ENCODE measurements around the gene UCN.

Gene UCN

DNA sequence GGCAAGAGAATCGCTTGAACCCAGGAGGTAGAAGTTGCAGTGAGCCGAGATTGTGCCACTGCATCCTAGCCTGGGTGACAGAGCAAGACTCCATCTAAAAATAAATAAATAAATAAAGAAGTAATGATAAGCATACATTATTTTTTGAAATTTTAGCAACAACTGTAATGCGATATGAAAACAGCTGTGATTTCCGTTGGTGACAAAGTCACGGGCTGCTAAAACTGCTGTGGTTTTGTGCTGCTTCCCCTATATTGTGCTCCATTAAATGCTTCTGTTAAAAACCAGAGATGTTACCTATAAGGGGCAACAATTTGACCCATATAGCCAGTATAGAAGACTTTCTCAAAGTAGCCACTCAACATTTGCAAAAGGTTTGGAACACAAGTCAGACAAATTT is 17.7 kb downstream of the UCN start:
- H3K27me3 ChIP-seq (ENCODE audit: control insufficient read depth in 5 of 5, insufficient read depth in 4 of 5, low read length in 5 of 5) = peaks cover 6 to 9% (median 7%) of the 10 kb centered on the region in 5 donors
- no peaks in the 10 kb centered on the region for H3K9me3 ChIP-seq (ENCODE audit: control insufficient read depth in 5 of 5, low read length in 5 of 5)
- peaks cover 0 to 8% (median 0%) of the 10 kb centered on the region in 5 donors for H3K4me1 ChIP-seq (ENCODE audit: control insufficient read depth in 5 of 5, insufficient read depth in 5 of 5, low read length in 5 of 5)
- H3K9ac ChIP-seq (ENCODE audit: low read length in 5 of 5) = no peak overlapping the region
- H3K36me3 ChIP-seq (ENCODE audit: control insufficient read depth in 5 of 5, insufficient read depth in 5 of 5, low read length in 5 of 5) = no peaks in the 10 kb centered on the region
- no peak overlapping the region for H3K4me3 ChIP-seq (ENCODE audit: low read depth in 1 of 5, low read length in 5 of 5)
- no peak overlapping the region for H3K27ac ChIP-seq (ENCODE audit: low read depth, low read length)

DNA sequence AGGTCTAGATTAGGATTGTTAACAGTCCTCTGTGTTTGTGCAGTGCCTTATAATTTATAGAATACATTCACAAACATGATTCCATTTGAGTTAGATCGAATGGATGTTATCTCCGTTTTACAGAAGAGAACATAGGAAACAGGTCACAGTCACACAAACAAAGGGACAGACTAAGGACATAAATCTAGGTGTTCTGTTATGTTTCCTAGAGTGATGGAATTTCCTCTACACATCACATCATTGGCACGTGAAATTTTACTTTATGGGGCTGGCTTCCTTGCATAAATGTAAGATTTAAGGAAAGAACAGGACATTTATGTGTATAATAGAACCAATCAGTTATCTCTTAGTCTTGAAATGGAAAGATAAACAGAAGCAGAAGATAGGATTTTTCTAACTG is 19.6 kb downstream of the UCN start:
- no peaks in the 10 kb centered on the region for H3K36me3 ChIP-seq (ENCODE audit: control insufficient read depth in 5 of 5, insufficient read depth in 5 of 5, low read length in 5 of 5)
- no peaks in the 10 kb centered on the region for H3K9me3 ChIP-seq (ENCODE audit: control insufficient read depth in 5 of 5, low read length in 5 of 5)
- no peak overlapping the region for H3K4me3 ChIP-seq (ENCODE audit: low read depth in 1 of 5, low read length in 5 of 5)
- H3K4me1 ChIP-seq (ENCODE audit: control insufficient read depth in 5 of 5, insufficient read depth in 5 of 5, low read length in 5 of 5) = peaks cover 0 to 8% (median 0%) of the 10 kb centered on the region in 5 donors
- H3K9ac ChIP-seq (ENCODE audit: low read length in 5 of 5) = no peak overlapping the region
- H3K27ac ChIP-seq (ENCODE audit: low read depth, low read length) = no peak overlapping the region
- peaks cover 5 to 9% (median 7%) of the 10 kb centered on the region in 5 donors for H3K27me3 ChIP-seq (ENCODE audit: control insufficient read depth in 5 of 5, insufficient read depth in 4 of 5, low read length in 5 of 5)

DNA sequence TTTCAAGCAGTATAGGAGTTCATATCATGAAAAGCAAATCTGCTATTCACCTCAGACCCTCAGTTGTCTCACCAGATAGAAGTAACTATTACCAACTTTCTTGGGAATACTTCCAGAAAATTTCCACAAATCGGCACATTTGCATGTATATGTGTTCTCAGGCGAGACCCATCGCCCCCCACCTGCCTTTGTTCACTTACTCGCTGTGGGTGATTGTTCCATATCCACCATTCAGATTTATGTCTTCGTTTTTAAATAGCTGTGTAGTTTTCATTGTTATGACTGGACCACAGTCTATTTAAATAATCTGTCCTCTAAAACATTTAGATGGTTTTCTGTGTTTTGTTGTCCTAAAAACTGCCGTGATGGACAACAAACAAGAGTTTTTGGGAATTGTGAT is 22.8 kb downstream of the UCN start:
- Histone ChIP-seq H3K36me3 (ENCODE audit: control insufficient read depth in 5 of 5, insufficient read depth in 5 of 5, low read length in 5 of 5) (no peaks in the 10 kb centered on the region), H3K27ac (ENCODE audit: low read depth, low read length) (no peak overlapping the region), H3K9ac (ENCODE audit: low read length in 5 of 5) (no peak overlapping the region)

DNA sequence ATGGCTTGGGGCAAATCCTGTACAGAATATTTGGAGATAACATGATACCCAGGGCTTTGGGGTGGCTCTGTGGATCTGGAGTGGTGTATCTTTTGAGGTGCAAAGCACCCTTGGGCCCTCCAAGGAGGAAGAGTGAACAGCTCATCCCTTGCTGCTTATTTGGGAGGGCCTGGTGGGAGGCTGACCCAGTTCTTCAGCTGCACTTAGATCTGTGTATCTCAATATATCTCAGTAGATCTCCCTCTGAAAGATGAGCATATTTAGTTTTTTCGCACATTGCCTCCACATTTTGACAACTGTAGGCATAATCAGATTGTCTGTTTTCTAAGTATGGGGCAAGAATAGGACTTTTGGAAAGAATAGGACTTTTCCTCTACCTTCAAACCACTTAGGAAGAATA is 23.2 kb downstream of the UCN start:
- no peak overlapping the region for H3K9ac ChIP-seq (ENCODE audit: low read length in 5 of 5)
- H3K4me1 ChIP-seq (ENCODE audit: control insufficient read depth in 5 of 5, insufficient read depth in 5 of 5, low read length in 5 of 5) = peaks cover 0 to 4% (median 0%) of the 10 kb centered on the region in 5 donors
- H3K4me3 ChIP-seq (ENCODE audit: low read depth in 1 of 5, low read length in 5 of 5) = no peak overlapping the region
- H3K9me3 ChIP-seq (ENCODE audit: control insufficient read depth in 5 of 5, low read length in 5 of 5) = no peaks in the 10 kb centered on the region
- H3K27me3 ChIP-seq (ENCODE audit: control insufficient read depth in 5 of 5, insufficient read depth in 4 of 5, low read length in 5 of 5) = peaks cover 0 to 16% (median 8%) of the 10 kb centered on the region in 5 donors
- H3K27ac ChIP-seq (ENCODE audit: low read depth, low read length) = no peak overlapping the region
- no peaks in the 10 kb centered on the region for H3K36me3 ChIP-seq (ENCODE audit: control insufficient read depth in 5 of 5, insufficient read depth in 5 of 5, low read length in 5 of 5)

More for the DNA sequence above, 22.8 kb downstream of the UCN start:
- Histone ChIP-seq H3K27me3 (ENCODE audit: control insufficient read depth in 5 of 5, insufficient read depth in 4 of 5, low read length in 5 of 5) (peaks cover under 1 to 16% (median 8%) of the 10 kb centered on the region in 5 donors), H3K4me1 (ENCODE audit: control insufficient read depth in 5 of 5, insufficient read depth in 5 of 5, low read length in 5 of 5) (peaks cover 0 to 4% (median 0%) of the 10 kb centered on the region in 5 donors), H3K9me3 (ENCODE audit: control insufficient read depth in 5 of 5, low read length in 5 of 5) (no peaks in the 10 kb centered on the region), H3K4me3 (ENCODE audit: low read depth in 1 of 5, low read length in 5 of 5) (no peak overlapping the region)

DNA sequence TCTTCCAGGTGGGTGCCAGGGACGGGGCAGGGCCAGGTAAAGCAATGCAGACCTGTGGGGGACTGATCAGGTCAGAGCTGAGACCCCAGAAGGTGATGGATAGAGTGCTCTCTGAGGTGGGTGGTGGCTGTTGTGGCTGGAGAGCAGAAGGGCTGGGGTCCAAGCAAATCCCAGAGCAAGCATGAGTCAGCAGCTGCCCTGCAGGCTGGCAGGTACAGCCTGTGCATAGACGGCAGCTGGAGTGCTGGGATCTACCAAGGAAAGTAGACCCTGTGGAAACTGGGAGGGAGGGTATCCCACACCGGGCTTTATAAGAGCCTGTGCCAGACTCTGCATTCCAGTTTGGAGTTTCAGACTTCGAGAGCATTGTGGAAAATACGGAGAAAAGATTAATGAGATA is 25.4 kb downstream of the UCN start:
- Histone ChIP-seq H3K36me3 (ENCODE audit: control insufficient read depth in 5 of 5, insufficient read depth in 5 of 5, low read length in 5 of 5) (no peaks in the 10 kb centered on the region), H3K4me1 (ENCODE audit: control insufficient read depth in 5 of 5, insufficient read depth in 5 of 5, low read length in 5 of 5) (no peaks in the 10 kb centered on the region), H3K9ac (ENCODE audit: low read length in 5 of 5) (no peak overlapping the region), H3K27me3 (ENCODE audit: control insufficient read depth in 5 of 5, insufficient read depth in 4 of 5, low read length in 5 of 5) (peaks cover 4 to 20% (median 9%) of the 10 kb centered on the region in 5 donors), H3K9me3 (ENCODE audit: control insufficient read depth in 5 of 5, low read length in 5 of 5) (no peaks in the 10 kb centered on the region), H3K27ac (ENCODE audit: low read depth, low read length) (no peak overlapping the region), H3K4me3 (ENCODE audit: low read depth in 1 of 5, low read length in 5 of 5) (no peak overlapping the region)

DNA sequence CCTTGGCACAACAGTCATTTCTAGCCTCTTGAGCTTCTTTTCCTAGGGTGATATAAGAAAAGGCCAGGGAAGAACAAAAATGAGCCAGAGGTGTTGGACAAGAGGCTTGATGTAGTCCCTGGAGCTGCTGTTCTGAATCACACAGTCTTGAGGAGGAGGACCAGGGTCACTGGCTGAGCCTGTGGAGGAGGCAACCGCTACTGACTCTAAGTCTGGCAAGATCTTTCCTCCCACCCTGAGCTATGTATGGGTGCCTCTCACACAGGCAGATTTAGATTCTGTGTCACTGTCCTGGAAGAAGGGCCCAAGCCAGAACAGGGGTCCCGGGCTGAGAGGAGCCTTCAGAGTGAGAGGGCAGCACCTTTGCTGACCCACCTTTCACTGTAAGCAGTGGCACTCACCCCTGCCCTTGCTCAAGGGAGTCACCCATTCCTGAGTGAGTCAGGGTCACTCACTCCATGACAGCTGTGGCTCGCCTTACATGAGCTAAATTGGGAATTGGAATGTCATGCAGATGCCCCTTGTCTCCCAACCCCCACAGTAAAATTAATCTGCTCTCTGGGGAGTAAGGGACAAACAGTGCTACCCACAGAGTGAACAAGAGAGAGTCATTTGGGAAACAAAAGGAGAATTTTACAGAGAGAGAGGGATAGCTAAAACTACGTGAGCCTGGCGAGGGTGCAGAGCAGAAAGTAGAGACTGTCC is 26.2 kb downstream of the UCN start, which contains the start of gene TRIM54:
Gene TRIM54, plus strand, starts transcription at position 575 of the 705 bp plus-strand sequence. CDS start 303 bp downstream, outside the sequence.
- no peaks in the 10 kb centered on the region for H3K9me3 ChIP-seq (ENCODE audit: control insufficient read depth in 5 of 5, low read length in 5 of 5)
- no peaks in the 10 kb centered on the region for H3K4me1 ChIP-seq (ENCODE audit: control insufficient read depth in 5 of 5, insufficient read depth in 5 of 5, low read length in 5 of 5)
- peaks cover 5 to 25% (median 15%) of the 10 kb centered on the region in 5 donors for H3K27me3 ChIP-seq (ENCODE audit: control insufficient read depth in 5 of 5, insufficient read depth in 4 of 5, low read length in 5 of 5)
- no peaks in the 10 kb centered on the region for H3K36me3 ChIP-seq (ENCODE audit: control insufficient read depth in 5 of 5, insufficient read depth in 5 of 5, low read length in 5 of 5)
- no peak within 1 kb of the TSS for H3K4me3 ChIP-seq (ENCODE audit: low read depth in 1 of 5, low read length in 5 of 5)
- no peak within 1 kb of the TSS for H3K9ac ChIP-seq (ENCODE audit: low read length in 5 of 5)
- H3K27ac ChIP-seq (ENCODE audit: low read depth, low read length) = no peak within 1 kb of the TSS

DNA sequence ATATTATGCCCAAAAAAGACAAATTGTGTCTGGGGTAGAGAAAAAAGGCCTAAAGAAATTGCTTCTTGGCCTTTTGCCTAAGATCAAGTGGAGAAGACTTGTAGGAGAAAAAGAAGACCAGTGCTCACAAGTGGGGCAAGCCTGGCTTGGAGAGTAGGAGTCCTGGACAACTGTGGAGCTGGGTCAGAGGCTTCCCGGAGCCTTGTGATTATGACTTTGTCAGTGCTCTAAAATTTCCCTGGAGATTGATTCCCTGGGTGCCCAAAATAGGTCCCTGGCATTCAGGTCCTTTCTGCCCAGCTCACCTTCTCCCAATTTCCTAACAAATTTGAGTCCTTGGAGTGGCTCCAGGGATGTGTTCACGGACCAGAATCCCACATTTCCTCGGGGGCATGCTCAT is 26.8 kb downstream of the UCN start:
- no peak overlapping the region for H3K4me3 ChIP-seq (ENCODE audit: low read depth in 1 of 5, low read length in 5 of 5)
- H3K36me3 ChIP-seq (ENCODE audit: control insufficient read depth in 5 of 5, insufficient read depth in 5 of 5, low read length in 5 of 5) = no peaks in the 10 kb centered on the region
- H3K27me3 ChIP-seq (ENCODE audit: control insufficient read depth in 5 of 5, insufficient read depth in 4 of 5, low read length in 5 of 5) = peaks cover 5 to 28% (median 15%) of the 10 kb centered on the region in 5 donors
- no peaks in the 10 kb centered on the region for H3K4me1 ChIP-seq (ENCODE audit: control insufficient read depth in 5 of 5, insufficient read depth in 5 of 5, low read length in 5 of 5)
- no peaks in the 10 kb centered on the region for H3K9me3 ChIP-seq (ENCODE audit: control insufficient read depth in 5 of 5, low read length in 5 of 5)
- H3K27ac ChIP-seq (ENCODE audit: low read depth, low read length) = no peak overlapping the region
- H3K9ac ChIP-seq (ENCODE audit: low read length in 5 of 5) = no peak overlapping the region

DNA sequence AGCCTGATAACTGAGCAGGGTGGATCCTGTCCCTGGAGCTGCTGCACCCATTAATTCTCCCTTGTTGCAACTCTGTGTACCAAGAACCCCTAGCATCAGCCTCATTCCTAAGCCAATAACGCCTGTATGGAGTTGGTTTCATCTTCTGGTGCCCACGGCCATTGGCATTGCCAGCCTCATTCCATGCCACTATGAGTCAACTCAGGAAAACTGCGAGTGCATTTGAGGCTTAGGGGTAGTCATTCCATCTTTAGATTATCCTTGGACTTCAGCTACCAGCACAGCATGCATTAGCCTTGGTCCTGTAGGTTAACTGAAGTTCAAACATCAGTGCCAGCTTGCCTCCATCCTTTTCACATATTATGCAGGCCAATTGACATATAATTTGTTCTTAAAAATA is 27.4 kb downstream of the UCN start:
- no peaks in the 10 kb centered on the region for H3K4me1 ChIP-seq (ENCODE audit: control insufficient read depth in 5 of 5, insufficient read depth in 5 of 5, low read length in 5 of 5)
- H3K27me3 ChIP-seq (ENCODE audit: control insufficient read depth in 5 of 5, insufficient read depth in 4 of 5, low read length in 5 of 5) = peaks cover 5 to 30% (median 16%) of the 10 kb centered on the region in 5 donors
- no peak overlapping the region for H3K27ac ChIP-seq (ENCODE audit: low read depth, low read length)
- H3K36me3 ChIP-seq (ENCODE audit: control insufficient read depth in 5 of 5, insufficient read depth in 5 of 5, low read length in 5 of 5) = no peaks in the 10 kb centered on the region
- H3K9ac ChIP-seq (ENCODE audit: low read length in 5 of 5) = no peak overlapping the region
- H3K4me3 ChIP-seq (ENCODE audit: low read depth in 1 of 5, low read length in 5 of 5) = no peak overlapping the region
- H3K9me3 ChIP-seq (ENCODE audit: control insufficient read depth in 5 of 5, low read length in 5 of 5) = no peaks in the 10 kb centered on the region

DNA sequence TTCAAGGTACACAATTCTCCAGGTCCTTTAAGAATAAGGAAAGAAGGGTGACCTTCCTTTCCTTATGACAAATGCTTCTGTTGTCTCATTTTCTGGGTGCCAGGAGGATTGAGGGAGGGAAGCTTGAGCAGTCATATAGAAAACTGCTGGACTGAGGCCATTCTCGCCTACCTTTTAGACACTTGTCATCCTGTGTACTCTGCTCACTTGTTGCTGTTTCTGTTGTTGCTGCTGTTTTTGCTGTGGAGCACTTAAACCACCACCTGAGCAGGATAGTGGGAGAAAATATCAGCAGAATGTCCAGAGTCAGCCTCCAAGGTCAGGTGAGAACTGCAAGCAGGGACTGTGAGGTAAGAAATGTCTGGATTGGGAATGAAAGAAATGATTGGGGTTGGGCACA is 30.2 kb downstream of the UCN start:
- Histone ChIP-seq H3K27me3 (ENCODE audit: control insufficient read depth in 5 of 5, insufficient read depth in 4 of 5, low read length in 5 of 5) (peaks cover 10 to 29% (median 22%) of the 10 kb centered on the region in 5 donors), H3K4me1 (ENCODE audit: control insufficient read depth in 5 of 5, insufficient read depth in 5 of 5, low read length in 5 of 5) (no peaks in the 10 kb centered on the region), H3K9me3 (ENCODE audit: control insufficient read depth in 5 of 5, low read length in 5 of 5) (no peaks in the 10 kb centered on the region), H3K9ac (ENCODE audit: low read length in 5 of 5) (no peak overlapping the region), H3K36me3 (ENCODE audit: control insufficient read depth in 5 of 5, insufficient read depth in 5 of 5, low read length in 5 of 5) (no peaks in the 10 kb centered on the region), H3K4me3 (ENCODE audit: low read depth in 1 of 5, low read length in 5 of 5) (no peak overlapping the region), H3K27ac (ENCODE audit: low read depth, low read length) (no peak overlapping the region)

DNA sequence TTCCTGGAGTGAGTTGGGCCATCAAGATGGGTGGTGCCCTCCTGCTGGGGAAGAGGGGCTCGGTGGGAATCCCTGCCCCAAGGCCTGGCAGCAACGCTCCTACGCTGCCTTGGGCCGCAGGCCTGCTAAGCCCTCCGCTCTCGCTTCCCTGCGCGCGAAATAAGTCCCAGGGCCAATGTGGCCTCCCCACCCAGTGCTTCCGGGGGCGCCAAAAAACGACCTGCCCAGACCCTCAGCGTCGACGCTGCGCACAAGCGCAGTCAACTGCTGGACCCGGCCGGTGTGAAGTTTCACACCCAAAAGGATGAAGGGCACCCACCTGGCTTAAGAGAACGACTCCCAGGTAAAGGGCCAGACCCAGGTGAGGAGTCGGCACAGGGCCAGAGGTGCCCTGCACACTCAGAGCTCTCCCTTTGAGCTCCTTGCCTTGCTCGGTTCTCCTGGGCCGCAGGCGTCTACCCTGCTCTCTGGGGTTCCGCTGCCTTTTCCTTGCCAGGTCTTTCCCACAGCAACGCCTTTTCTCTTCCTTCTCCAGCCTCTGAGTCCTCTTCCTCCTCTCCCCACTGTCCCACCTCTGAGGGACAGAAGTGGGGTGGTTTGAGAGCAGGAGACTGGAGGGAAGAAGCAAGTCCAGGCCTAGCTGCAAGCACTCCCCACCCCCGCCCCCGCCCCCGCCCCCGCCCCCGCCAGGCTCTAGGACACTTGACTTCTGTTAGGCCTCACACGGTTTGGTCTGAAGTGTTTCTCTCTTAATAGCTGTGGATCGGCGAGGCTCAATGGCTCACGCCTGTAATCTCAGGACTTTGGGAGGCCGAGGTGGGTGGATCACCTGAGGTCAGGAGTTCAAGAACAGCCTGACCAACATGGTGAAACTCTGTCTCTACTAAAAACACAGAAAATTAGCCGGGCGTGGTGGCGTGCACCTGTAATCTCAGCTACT is 32.8 kb downstream of the UCN start, which contains the start of gene DNAJC5G:
Gene DNAJC5G, plus strand, starts transcription at position 223 of the 940 bp plus-strand sequence. CDS start 1,296 bp downstream, outside the sequence.
- H3K9me3 ChIP-seq (ENCODE audit: control insufficient read depth in 5 of 5, low read length in 5 of 5) = no peaks in the 10 kb centered on the region
- H3K4me3 ChIP-seq (ENCODE audit: low read depth in 1 of 5, low read length in 5 of 5) = no peak within 1 kb of the TSS
- H3K27ac ChIP-seq (ENCODE audit: low read depth, low read length) = no peak within 1 kb of the TSS
- no peak within 1 kb of the TSS for H3K9ac ChIP-seq (ENCODE audit: low read length in 5 of 5)
- no peaks in the 10 kb centered on the region for H3K36me3 ChIP-seq (ENCODE audit: control insufficient read depth in 5 of 5, insufficient read depth in 5 of 5, low read length in 5 of 5)
- no peaks in the 10 kb centered on the region for H3K4me1 ChIP-seq (ENCODE audit: control insufficient read depth in 5 of 5, insufficient read depth in 5 of 5, low read length in 5 of 5)
- peaks cover 8 to 17% (median 14%) of the 10 kb centered on the region in 5 donors for H3K27me3 ChIP-seq (ENCODE audit: control insufficient read depth in 5 of 5, insufficient read depth in 4 of 5, low read length in 5 of 5)

Data from subcutaneous abdominal adipose tissue (tissue), 5 donors.